ENCODE measurements around the gene GSTP1.
"Not testable (repeated sequence)": the region's sequence is repeated elsewhere in the genome, so short reads cannot be mapped to it uniquely, and the experiment has no call there.

The GSTP1 gene

GRCh38 chr11:67616431-67617242 is 33.0 kb downstream of the GSTP1 start:
- DNase-seq, result no peak

- no peak for DNase-seq
These were observed 33.8 kb downstream of the GSTP1 start for GRCh38 chr11:67617243-67617953.

- DNase-seq, result not testable (repeated sequence)
These were observed 35.5 kb downstream of the GSTP1 start for GRCh38 chr11:67618901-67619659.

GRCh38 chr11:67619683-67620618 is 36.3 kb downstream of the GSTP1 start:
- not testable (repeated sequence) for DNase-seq

GRCh38 chr11:67620621-67621020 is 37.0 kb downstream of the GSTP1 start:
- not testable (repeated sequence) for DNase-seq

GRCh38 chr11:67621928-67622327 is 38.3 kb downstream of the GSTP1 start:
- not testable (repeated sequence) for DNase-seq

- DNase-seq, result not testable (repeated sequence)
These were observed 39.3 kb downstream of the GSTP1 start for GRCh38 chr11:67622905-67623304.

- not testable (repeated sequence) for DNase-seq
These were observed 40.2 kb downstream of the GSTP1 start for GRCh38 chr11:67623795-67624194.

- DNase-seq, result not testable (repeated sequence)
These were observed 42.7 kb downstream of the GSTP1 start for GRCh38 chr11:67626131-67626833.

GRCh38 chr11:67626970-67627369 is 43.4 kb downstream of the GSTP1 start:
- DNase-seq, result no peak

GRCh38 chr11:67627441-67627811 is 43.8 kb downstream of the GSTP1 start:
- no peak for DNase-seq

GRCh38 chr11:67627812-67628624 is 44.4 kb downstream of the GSTP1 start:
- no peak for DNase-seq

GRCh38 chr11:67628710-67629385 is 45.2 kb downstream of the GSTP1 start:
- DNase-seq, result no peak

GRCh38 chr11:67629386-67630227 is 46.0 kb downstream of the GSTP1 start, which contains the start of gene NUDT8:
NUDT8 (minus strand) TSS chr11:67629937; CDS start chr11:67629911, 26 bp downstream.
- peak; percentile 73 to 91 (median 80) for DNase-seq

GRCh38 chr11:67630228-67630942 is 46.8 kb downstream of the GSTP1 start:
- peak; percentile 90 to 99 (median 95) for DNase-seq

- no peak for DNase-seq
These were observed 47.3 kb downstream of the GSTP1 start for GRCh38 chr11:67630943-67631331.

- no peak for DNase-seq
These were observed 47.8 kb downstream of the GSTP1 start for GRCh38 chr11:67631411-67631810.

- DNase-seq, result no peak
These were observed 48.2 kb downstream of the GSTP1 start for GRCh38 chr11:67631853-67632174.
